Measurements from ENCODE around the gene COL25A1.

The COL25A1 gene

DNA sequence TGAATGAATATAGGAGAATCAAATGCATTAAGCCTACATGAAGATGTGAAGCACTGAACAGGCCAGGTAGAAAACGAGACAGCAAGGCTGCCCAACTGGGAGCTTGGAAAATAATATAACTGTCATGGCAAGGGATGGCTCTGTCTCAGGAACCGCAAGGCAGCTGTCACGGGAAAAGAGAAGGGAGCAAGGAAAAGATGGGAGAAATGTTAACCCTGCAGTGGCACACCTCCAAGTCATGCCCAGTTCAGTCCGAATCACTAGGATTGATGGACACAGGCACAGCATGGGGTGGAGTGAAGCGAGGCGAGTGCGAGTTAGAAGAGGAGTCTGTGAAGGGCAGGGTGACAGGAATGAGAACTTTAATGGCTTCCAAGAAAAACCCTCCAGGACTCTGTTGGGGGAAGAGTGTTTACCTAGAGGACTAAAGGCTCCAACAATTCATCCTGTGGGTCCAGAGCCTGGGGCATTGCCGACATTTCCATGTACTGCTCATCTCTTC lies 395.5 kb downstream of the COL25A1 start:
- H3K27ac Mint-ChIP-seq: no peak overlapping the region
- no peaks in the 10 kb centered on the region for H3K36me3 Mint-ChIP-seq (ENCODE audit: low read depth)
- no peak overlapping the region for H3K4me3 Mint-ChIP-seq
- peaks cover 11% of the 10 kb centered on the region for H3K27me3 Mint-ChIP-seq (ENCODE audit: low read depth)
- peaks cover 4% of the 10 kb centered on the region for H3K4me1 Mint-ChIP-seq (ENCODE audit: low read depth)
- no peaks in the 10 kb centered on the region for H3K9me3 Mint-ChIP-seq

DNA sequence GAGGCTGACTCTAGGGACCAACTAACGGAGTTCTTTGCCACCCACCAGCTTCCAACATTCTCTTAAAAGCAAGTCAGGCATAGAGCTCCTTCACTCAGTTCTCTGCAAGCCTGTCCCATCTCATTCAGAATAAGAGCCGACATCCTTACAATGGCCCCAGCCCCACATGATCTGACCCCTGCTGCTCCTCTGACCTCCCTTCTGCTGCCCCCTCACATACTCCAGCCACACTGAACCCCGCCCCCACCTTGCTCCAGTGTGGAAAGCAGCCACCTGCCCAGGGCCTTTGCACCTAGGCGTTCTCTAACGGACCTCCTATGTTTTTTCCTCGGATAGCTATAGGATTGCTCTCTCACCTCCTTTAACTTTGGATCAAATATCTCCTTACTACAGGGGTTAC lies 396.5 kb downstream of the COL25A1 start:
- peaks cover 7% of the 10 kb centered on the region for H3K27me3 Mint-ChIP-seq (ENCODE audit: low read depth)
- no peak overlapping the region for H3K27ac Mint-ChIP-seq
- H3K36me3 Mint-ChIP-seq (ENCODE audit: low read depth): no peaks in the 10 kb centered on the region
- H3K4me3 Mint-ChIP-seq: no peak overlapping the region
- H3K9me3 Mint-ChIP-seq: no peaks in the 10 kb centered on the region
- peaks cover 4% of the 10 kb centered on the region for H3K4me1 Mint-ChIP-seq (ENCODE audit: low read depth)

DNA sequence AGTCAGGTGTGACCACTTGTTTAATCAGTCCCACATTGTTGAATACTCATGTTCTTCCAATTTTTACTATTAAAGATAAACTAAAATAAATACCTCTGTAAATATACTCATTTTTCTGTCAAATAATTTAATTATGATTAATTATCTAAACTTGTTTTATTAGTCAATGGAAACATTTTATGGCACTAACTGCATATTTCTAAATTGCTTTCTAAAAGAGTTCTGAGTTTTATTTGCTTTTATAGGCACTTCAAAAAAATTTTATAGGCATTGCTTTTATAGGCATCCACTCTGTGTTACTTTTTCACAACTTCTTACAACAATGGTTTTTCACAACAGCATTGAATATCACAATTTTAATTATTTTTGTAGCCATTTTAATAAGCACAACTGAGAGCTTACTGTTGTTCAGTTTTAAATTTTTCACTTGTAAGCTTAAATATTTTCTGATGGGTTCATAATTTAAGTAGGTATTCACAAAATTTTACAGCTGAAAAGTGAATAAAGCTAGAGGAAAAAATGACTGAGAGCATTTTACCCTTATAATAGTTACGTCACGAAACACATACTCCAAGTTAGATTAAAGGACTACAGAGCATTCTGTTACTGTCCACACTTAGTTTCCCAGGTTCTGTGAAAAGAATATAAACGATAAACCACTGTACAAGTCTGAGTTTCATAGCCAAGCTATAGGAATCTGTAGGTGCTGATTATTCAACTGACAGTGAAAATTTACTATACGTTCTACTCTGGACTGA lies 398.8 kb downstream of the COL25A1 start:
- Mint-ChIP-seq H3K9me3 (no peaks in the 10 kb centered on the region), H3K36me3 (ENCODE audit: low read depth) (no peaks in the 10 kb centered on the region), H3K27me3 (ENCODE audit: low read depth) (no peaks in the 10 kb centered on the region), H3K4me1 (ENCODE audit: low read depth) (peaks cover 4% of the 10 kb centered on the region), H3K27ac (no peak overlapping the region), H3K4me3 (no peak overlapping the region)

DNA sequence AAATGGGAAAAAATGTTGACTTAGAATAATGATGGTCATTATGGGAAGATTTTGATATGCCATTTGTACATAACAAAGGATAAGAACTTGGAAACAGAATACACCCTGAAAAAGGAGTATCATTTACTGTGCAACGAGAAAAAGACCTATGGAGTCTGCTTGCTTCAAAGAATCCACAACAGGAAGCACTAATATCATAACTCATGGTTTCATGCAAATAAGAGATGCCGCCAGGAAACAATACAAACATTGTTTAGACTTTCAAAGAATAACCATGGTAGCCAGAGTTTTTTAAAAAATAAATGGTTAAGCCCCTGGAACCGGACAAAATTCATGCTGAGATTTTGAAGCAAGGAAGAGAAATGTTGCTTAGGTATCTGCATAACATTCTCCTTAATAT lies 399.7 kb downstream of the COL25A1 start:
- H3K4me3 Mint-ChIP-seq: no peak overlapping the region
- H3K36me3 Mint-ChIP-seq (ENCODE audit: low read depth): no peaks in the 10 kb centered on the region
- H3K4me1 Mint-ChIP-seq (ENCODE audit: low read depth): peaks cover 4% of the 10 kb centered on the region
- H3K27ac Mint-ChIP-seq: no peak overlapping the region
- H3K27me3 Mint-ChIP-seq (ENCODE audit: low read depth): no peaks in the 10 kb centered on the region
- no peaks in the 10 kb centered on the region for H3K9me3 Mint-ChIP-seq

DNA sequence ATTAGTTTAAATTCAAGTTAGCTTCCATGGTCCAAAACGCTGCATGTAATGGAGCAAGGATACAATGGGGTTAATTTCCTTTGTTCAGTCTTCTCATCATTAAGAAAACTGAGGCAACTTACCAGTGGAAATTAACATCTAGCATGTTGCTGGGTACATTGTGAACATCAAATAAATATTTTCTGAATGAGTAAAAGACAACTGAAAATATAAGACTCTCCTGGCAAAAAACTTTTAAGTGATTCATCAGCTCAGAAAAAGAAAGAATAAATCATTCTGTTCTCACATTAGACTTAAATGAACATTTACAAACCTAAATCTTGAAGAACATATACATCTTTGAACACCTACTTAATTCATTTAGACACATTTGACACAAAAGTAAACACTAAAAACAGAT lies 401.2 kb downstream of the COL25A1 start:
- Mint-ChIP-seq H3K27me3 (ENCODE audit: low read depth) (no peaks in the 10 kb centered on the region), H3K27ac (no peak overlapping the region), H3K9me3 (no peaks in the 10 kb centered on the region), H3K4me1 (ENCODE audit: low read depth) (peaks cover 4% of the 10 kb centered on the region), H3K36me3 (ENCODE audit: low read depth) (no peaks in the 10 kb centered on the region), H3K4me3 (no peak overlapping the region)

DNA sequence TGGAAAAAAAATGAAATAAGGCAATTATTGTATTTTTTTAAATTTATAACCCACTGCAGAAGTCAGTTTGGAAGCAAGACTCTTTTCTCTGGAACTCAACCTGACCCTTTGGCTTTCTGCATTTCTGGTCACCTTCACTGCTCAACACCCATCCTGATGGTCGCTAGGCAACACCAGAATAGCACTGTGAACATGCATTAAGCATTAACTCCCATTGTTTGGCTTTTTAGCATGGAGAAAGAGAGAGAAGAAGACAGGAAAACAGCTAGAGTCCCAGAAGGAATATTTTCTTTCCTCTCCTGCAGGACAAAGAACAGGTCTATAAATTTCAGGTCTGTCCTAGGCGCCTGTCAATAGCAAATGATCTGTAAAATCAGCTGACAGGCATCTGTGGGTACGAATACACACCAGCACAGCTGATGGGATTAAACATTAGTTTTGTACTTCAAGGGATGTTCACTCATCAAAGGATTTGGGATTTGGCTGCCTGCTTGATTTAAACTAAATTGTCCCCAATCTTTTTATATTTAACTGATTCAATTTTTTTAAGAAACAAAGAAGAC lies 402.4 kb downstream of the COL25A1 start:
- Mint-ChIP-seq H3K36me3 (ENCODE audit: low read depth) (no peaks in the 10 kb centered on the region), H3K4me1 (ENCODE audit: low read depth) (peaks cover 4% of the 10 kb centered on the region), H3K27me3 (ENCODE audit: low read depth) (no peaks in the 10 kb centered on the region), H3K4me3 (no peak overlapping the region), H3K27ac (no peak overlapping the region), H3K9me3 (no peaks in the 10 kb centered on the region)

DNA sequence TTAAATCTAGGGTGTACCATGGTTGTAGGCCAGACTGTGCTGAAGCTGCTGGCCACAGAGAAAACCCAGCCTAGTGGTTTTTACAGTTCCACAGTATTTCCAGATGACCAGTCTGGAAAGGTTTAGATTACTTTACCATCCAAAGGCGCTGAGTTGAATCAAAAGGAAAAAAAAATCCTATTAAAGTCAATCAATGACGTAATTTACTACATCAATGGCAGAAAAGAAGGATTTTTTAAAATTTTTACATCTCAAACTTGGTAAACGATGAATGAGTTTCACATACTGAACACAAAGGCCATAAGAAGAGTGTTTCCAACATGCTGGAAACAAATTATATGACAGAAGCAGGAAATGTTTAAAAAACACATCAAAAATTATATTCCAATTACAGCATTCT lies 409.0 kb downstream of the COL25A1 start:
- no peaks in the 10 kb centered on the region for H3K4me1 Mint-ChIP-seq (ENCODE audit: low read depth)
- H3K9me3 Mint-ChIP-seq: no peaks in the 10 kb centered on the region
- no peaks in the 10 kb centered on the region for H3K27me3 Mint-ChIP-seq (ENCODE audit: low read depth)
- H3K36me3 Mint-ChIP-seq (ENCODE audit: low read depth): no peaks in the 10 kb centered on the region
- no peak overlapping the region for H3K27ac Mint-ChIP-seq
- no peak overlapping the region for H3K4me3 Mint-ChIP-seq

DNA sequence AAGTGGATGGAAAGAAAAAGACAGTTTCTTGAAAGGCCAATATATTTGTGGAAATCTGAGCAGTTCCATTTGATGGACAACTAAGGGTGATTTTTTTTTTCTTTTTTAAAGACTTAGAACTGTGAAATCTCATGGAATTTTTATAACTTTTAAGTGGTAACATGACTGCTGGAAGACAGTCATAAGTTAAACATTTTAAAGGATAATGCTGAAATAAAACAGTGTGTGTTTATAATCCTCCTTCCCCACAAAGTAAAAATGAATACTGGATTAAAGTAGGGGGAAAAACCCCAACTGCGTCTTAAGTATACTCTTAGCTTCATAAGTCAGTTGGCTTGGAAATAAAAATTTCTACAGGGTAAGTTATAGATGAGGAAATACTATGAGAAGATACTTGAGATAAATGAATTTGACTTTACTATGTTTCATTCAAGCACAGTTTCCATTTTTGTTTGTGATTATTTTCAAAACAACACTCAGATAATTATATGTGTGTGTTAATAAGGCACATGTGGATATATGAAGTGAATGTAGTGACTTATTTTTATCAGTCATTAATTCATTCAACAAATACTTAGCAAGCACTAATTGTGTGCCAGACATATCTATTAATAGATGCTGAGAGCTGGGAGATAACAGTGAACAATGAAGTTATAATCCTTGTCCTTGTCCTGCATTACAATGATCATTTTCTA lies 410.4 kb downstream of the COL25A1 start:
- no peaks in the 10 kb centered on the region for H3K9me3 Mint-ChIP-seq
- no peaks in the 10 kb centered on the region for H3K4me1 Mint-ChIP-seq (ENCODE audit: low read depth)
- H3K27me3 Mint-ChIP-seq (ENCODE audit: low read depth): no peaks in the 10 kb centered on the region
- H3K4me3 Mint-ChIP-seq: no peak overlapping the region
- no peak overlapping the region for H3K27ac Mint-ChIP-seq
- H3K36me3 Mint-ChIP-seq (ENCODE audit: low read depth): no peaks in the 10 kb centered on the region

DNA sequence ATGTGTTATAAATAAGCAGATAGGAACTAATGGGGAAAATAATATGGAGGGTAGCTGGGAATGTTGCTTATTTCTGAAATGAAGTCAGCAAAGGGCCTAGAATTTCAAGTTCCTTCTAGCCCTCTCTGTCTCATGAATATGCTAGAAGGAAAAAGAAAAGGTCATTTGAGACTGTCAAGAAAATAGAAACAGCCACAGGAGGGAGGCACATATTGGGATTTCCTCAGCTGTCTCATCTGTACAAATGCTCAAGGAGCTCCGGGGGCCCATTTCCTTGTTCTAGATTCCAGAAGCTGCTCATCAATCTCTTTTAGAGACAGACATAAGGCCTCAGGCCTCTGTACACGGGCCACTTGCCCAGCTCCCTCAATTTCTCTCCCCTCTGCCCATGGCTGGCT lies 412.0 kb downstream of the COL25A1 start:
- no peak overlapping the region for H3K27ac Mint-ChIP-seq
- H3K9me3 Mint-ChIP-seq: no peaks in the 10 kb centered on the region
- no peaks in the 10 kb centered on the region for H3K4me1 Mint-ChIP-seq (ENCODE audit: low read depth)
- no peak overlapping the region for H3K4me3 Mint-ChIP-seq
- H3K36me3 Mint-ChIP-seq (ENCODE audit: low read depth): no peaks in the 10 kb centered on the region
- H3K27me3 Mint-ChIP-seq (ENCODE audit: low read depth): no peaks in the 10 kb centered on the region

DNA sequence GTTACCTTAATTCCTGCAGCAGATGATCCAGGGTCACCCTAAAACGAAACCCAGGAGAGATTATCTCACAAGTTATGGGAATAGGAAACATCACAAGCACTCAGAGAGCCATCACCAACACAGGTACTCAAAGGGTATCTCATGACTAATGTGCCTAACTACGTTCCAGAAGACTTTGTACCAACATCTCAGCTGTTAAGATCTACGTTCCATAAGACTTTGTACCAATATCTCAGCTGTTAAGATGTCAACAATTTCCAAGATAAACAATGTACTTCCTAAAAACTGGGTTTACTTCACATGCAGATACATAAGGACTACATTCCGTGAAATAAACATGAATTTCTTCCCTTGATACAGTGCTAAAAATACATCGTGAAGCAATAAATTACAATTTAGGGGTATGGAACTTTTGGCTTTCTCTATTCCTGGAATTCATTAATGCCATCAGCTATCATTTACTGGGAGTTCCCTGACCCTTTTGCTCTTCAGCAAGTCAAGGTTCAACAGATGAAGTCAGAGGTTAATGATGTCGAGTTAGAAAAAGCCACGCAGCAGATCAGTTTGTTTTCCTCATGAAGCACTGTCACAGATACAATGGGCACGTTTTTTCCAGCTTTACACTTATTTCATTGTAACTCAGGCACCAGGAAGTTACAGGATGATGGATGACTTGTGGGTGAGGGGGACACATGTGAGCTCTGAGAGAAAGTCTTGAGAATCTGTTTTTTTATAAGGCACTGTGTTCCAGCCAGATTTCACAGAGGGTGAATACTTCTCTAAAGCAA lies 412.6 kb downstream of the COL25A1 start:
- no peaks in the 10 kb centered on the region for H3K36me3 Mint-ChIP-seq (ENCODE audit: low read depth)
- H3K27ac Mint-ChIP-seq: no peak overlapping the region
- H3K4me1 Mint-ChIP-seq (ENCODE audit: low read depth): peaks cover 4% of the 10 kb centered on the region
- no peaks in the 10 kb centered on the region for H3K9me3 Mint-ChIP-seq
- no peak overlapping the region for H3K4me3 Mint-ChIP-seq
- no peaks in the 10 kb centered on the region for H3K27me3 Mint-ChIP-seq (ENCODE audit: low read depth)

DNA sequence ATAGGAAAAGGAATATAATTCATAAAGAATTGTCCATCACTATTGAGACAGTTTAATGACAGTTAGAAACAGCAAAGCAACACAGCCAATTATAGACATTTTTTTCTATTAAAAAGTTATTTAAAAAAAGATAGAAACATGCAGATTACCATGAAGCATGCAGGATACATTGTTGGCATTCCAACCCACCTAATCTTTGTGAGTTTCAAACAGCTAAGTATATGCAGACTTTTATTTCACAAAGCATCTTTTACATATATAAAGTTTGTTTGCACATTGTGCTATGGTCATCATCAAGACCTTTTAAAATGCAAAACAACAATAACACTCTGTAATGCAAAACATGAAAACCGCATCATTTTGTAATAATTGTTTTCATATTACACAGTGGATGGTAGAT lies 413.7 kb downstream of the COL25A1 start:
- Mint-ChIP-seq H3K4me1 (ENCODE audit: low read depth) (peaks cover 8% of the 10 kb centered on the region), H3K27ac (no peak overlapping the region), H3K36me3 (ENCODE audit: low read depth) (no peaks in the 10 kb centered on the region), H3K9me3 (no peaks in the 10 kb centered on the region), H3K4me3 (no peak overlapping the region), H3K27me3 (ENCODE audit: low read depth) (no peaks in the 10 kb centered on the region)

DNA sequence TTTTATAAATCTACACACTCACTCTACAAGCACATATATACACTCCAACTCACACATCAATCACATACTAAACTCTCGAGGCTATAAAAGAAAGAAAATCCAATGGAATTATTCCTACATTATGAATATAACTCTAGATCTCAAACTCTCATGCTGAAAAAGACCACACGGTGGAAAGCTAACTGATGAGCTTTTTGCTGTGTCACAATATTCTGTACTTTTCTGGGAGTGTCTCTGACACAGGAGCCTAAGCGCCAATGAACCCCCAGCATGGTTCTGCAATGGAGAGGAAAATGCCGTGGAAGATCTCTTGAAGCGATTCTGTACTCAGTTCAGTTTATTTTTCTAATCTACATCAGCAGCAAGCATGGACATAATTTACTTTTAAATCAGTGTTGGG lies 415.4 kb downstream of the COL25A1 start:
- no peaks in the 10 kb centered on the region for H3K9me3 Mint-ChIP-seq
- H3K4me1 Mint-ChIP-seq (ENCODE audit: low read depth): peaks cover 8% of the 10 kb centered on the region
- H3K4me3 Mint-ChIP-seq: no peak overlapping the region
- H3K36me3 Mint-ChIP-seq (ENCODE audit: low read depth): no peaks in the 10 kb centered on the region
- H3K27ac Mint-ChIP-seq: no peak overlapping the region
- H3K27me3 Mint-ChIP-seq (ENCODE audit: low read depth): no peaks in the 10 kb centered on the region

DNA sequence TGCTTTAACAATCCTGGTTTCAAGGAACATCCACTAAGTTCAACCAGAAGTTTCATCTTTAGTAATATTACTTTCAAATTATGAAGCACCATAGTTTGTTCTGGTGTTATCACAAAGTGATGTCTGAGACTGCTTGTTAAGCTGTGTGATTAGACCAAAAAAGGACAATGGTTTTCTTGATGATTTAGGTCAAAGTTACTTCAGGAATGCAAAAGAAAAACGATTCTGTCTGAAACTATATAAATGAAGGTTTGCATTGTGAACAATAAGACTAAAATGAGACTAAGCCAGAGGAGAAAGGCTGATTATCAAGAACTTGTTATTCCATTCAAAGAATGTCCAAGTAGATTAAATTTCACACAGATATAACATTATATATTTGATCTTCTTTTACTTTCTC lies 417.2 kb downstream of the COL25A1 start:
- Mint-ChIP-seq H3K4me3 (no peak overlapping the region), H3K27me3 (ENCODE audit: low read depth) (no peaks in the 10 kb centered on the region), H3K9me3 (no peaks in the 10 kb centered on the region), H3K27ac (no peak overlapping the region), H3K36me3 (ENCODE audit: low read depth) (no peaks in the 10 kb centered on the region), H3K4me1 (ENCODE audit: low read depth) (peaks cover 11% of the 10 kb centered on the region)

DNA sequence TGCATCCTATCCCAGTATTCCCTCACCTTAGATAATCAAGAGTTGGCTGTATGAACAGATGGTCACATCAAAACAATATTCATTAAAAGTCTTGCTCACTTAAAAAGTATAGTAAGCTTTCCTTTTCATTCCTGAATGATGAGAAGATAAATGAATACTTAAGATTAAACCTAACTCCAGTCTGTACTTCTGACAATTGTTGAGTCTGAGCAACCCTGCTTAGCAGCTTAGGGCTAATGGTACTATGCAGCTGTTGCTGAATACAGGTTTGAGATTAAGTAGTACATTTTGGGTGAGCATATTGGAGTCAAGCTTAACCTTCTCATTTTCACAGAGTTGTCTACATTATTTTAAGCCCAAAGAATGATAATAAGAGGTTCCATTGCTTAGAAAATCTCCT lies 417.9 kb downstream of the COL25A1 start:
- Mint-ChIP-seq H3K4me1 (ENCODE audit: low read depth) (peaks cover 11% of the 10 kb centered on the region), H3K27ac (no peak overlapping the region), H3K9me3 (no peaks in the 10 kb centered on the region), H3K27me3 (ENCODE audit: low read depth) (no peaks in the 10 kb centered on the region), H3K36me3 (ENCODE audit: low read depth) (no peaks in the 10 kb centered on the region), H3K4me3 (no peak overlapping the region)
